ENCODE measurements around the gene ADRA1B. TPM values are rescaled to one million over a fixed set of nuclear protein-coding genes. Genes with fewer than 3 reads are reported as not detected.

The ADRA1B gene
- total RNA-seq, 1 experiment from 2014 or later = 0.29 TPM

- ChIA-PET POLR2A (ENCODE audit: unreplicated experiment) (no interaction called here), CTCF (no interaction called here)
- intact Hi-C loops (cut with micrococcal nuclease) = no loop called here
- Histone ChIP-seq H3K36me3 (ENCODE audit: low read depth, low read length) (no peaks in the 10 kb centered on the region), H3F3A (ENCODE audit: low read length, unreplicated experiment) (no peaks in the 10 kb centered on the region), H3K4me1 (ENCODE audit: insufficient read depth, low read length) (peaks cover 55% of the 10 kb centered on the region), H2AFZ (ENCODE audit: low read length) (no peak overlapping the region), H3K4me3 (ENCODE audit: low read length) (no peak overlapping the region), H3K79me2 (ENCODE audit: low read length) (no peaks in the 10 kb centered on the region), H3K27me3 (ENCODE audit: low read length) (no peaks in the 10 kb centered on the region), H3K9me2 (replicated peaks; ENCODE audit: low read length) (no peaks in the 10 kb centered on the region), H3K4me2 (ENCODE audit: low read length) (no peak overlapping the region), H4K20me1 (ENCODE audit: low read length) (no peaks in the 10 kb centered on the region), H3K9me3 (ENCODE audit: low read length) (no peaks in the 10 kb centered on the region), H3K9ac (ENCODE audit: low read length) (no peak overlapping the region), H3K27ac (ENCODE audit: low read length) (no peak overlapping the region)
- DNase-seq = no peak
- no TSS peak for BruUV-seq (replicated peaks)
- ATAC-seq = no peak
- TF ChIP-seq EZH2 (IDR thresholded peaks at IDR 0.05; ENCODE audit: low read length, unreplicated experiment) = no peak
- TF ChIP-seq CTCF (conservative IDR thresholded peaks at IDR 0.05; ENCODE audit: low read depth, low read length) = no peak
- TF ChIP-seq EZH2phosphoT487 (IDR thresholded peaks at IDR 0.05; ENCODE audit: borderline replicate concordance, low read length) = no peak
Observed at GRCh38 chr5:159910843-159911229, 5.4 kb upstream of the ADRA1B start.

GRCh38 chr5:159911349-159911748, 4.9 kb upstream of the ADRA1B start:
- no TSS peak for BruUV-seq (replicated peaks)
- Histone ChIP-seq H3K4me3 (ENCODE audit: low read length) (no peak overlapping the region), H3K9me3 (ENCODE audit: low read length) (no peaks in the 10 kb centered on the region), H4K20me1 (ENCODE audit: low read length) (no peaks in the 10 kb centered on the region), H3K9me2 (replicated peaks; ENCODE audit: low read length) (no peaks in the 10 kb centered on the region), H3K4me1 (ENCODE audit: insufficient read depth, low read length) (peaks cover 52% of the 10 kb centered on the region), H3F3A (ENCODE audit: low read length, unreplicated experiment) (no peaks in the 10 kb centered on the region), H3K27ac (ENCODE audit: low read length) (no peak overlapping the region), H3K9ac (ENCODE audit: low read length) (no peak overlapping the region), H3K79me2 (ENCODE audit: low read length) (no peaks in the 10 kb centered on the region), H3K27me3 (ENCODE audit: low read length) (no peaks in the 10 kb centered on the region), H2AFZ (ENCODE audit: low read length) (no peak overlapping the region), H3K4me2 (ENCODE audit: low read length) (no peak overlapping the region), H3K36me3 (ENCODE audit: low read depth, low read length) (no peaks in the 10 kb centered on the region)
- intact Hi-C loops (cut with micrococcal nuclease) = no loop called here
- ATAC-seq (no peak), DNase-seq (no peak)
- POLR2A ChIA-PET (ENCODE audit: unreplicated experiment) = no interaction called here
- no peak for TF ChIP-seq EZH2 (IDR thresholded peaks at IDR 0.05; ENCODE audit: low read length, unreplicated experiment)
- CTCF ChIA-PET = no interaction called here

GRCh38 chr5:159912033-159912800, 4.1 kb upstream of the ADRA1B start:
- Histone ChIP-seq H3K4me3 (ENCODE audit: low read length) (no peak overlapping the region), H3K9me3 (ENCODE audit: low read length) (no peaks in the 10 kb centered on the region), H3K36me3 (ENCODE audit: low read depth, low read length) (no peaks in the 10 kb centered on the region), H2AFZ (ENCODE audit: low read length) (no peak overlapping the region), H3K4me1 (ENCODE audit: insufficient read depth, low read length) (peaks cover 47% of the 10 kb centered on the region), H3K9me2 (replicated peaks; ENCODE audit: low read length) (no peaks in the 10 kb centered on the region), H3K27me3 (ENCODE audit: low read length) (no peaks in the 10 kb centered on the region), H3F3A (ENCODE audit: low read length, unreplicated experiment) (no peaks in the 10 kb centered on the region), H3K79me2 (ENCODE audit: low read length) (no peaks in the 10 kb centered on the region), H3K4me2 (ENCODE audit: low read length) (peak overlapping the region; percentile 29), H3K9ac (ENCODE audit: low read length) (no peak overlapping the region), H3K27ac (ENCODE audit: low read length) (peak overlapping the region; percentile 37), H4K20me1 (ENCODE audit: low read length) (no peaks in the 10 kb centered on the region)
- ATAC-seq = peak; percentile 18; the same call in 1 of the 2 replicates
- intact Hi-C loops (cut with micrococcal nuclease) = no loop called here
- TF ChIP-seq CTCF (conservative IDR thresholded peaks at IDR 0.05; ENCODE audit: low read depth, low read length) (no peak), EZH2 (IDR thresholded peaks at IDR 0.05; ENCODE audit: low read length, unreplicated experiment) (no peak), EZH2phosphoT487 (IDR thresholded peaks at IDR 0.05; ENCODE audit: borderline replicate concordance, low read length) (no peak)
- CTCF ChIA-PET = interaction anchor here (0.7 kb wide), 1 partner anchor 75 kb away, joined by 3 read pairs; no protein-coding TSS in a partner anchor
- no TSS peak for BruUV-seq (replicated peaks)
- POLR2A ChIA-PET (ENCODE audit: unreplicated experiment) = no interaction called here
- DNase-seq = peak; percentile 67
